UCSD-AML1 (cell line): ENCODE data around the gene SLC38A6.
A peak's percentile ranks its signal among the peaks of the same experiment; 100 is the strongest.

ENCODE experiments used
- DNase-seq: peaks from one replicate; lab custom pipeline; 2025; ENCODE audit not compliant: unreplicated experiment; lab: John Stamatoyannopoulos, UW

Gene SLC38A6

GRCh38 chr14:60980811-60981632 is at the start of gene SLC38A6, which contains the start of gene TRMT5:
Gene SLC38A6, plus strand, starts transcription at chr14:60981245. Its CDS starts 33 bp downstream, at chr14:60981278.
Gene TRMT5, minus strand, starts transcription at chr14:60981079. Its CDS starts 106 bp downstream, at chr14:60980973.
- peak; percentile 92 for DNase-seq

- no peak for DNase-seq
Observed at GRCh38 chr14:60933920-60934655, 47.0 kb upstream of the SLC38A6 start.

DNA sequence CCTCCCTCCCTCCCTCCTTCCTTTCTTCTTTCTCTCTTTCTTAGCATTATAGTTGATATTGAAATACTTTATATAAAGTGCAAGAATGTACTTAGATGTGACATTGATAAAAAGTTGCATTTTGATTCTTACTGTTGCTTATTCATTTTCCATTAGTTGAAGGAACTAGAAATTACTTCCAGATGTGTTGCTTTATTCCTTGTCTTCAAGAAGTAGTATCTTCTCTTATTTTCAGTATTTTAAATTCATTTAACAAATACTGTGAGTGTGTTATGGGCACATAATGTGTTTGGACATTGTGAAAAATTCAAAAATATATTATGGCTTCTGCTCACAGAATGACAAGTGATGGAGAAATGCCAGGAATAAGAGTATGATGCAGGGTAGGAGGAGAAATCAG is 45.7 kb upstream of the SLC38A6 start:
- no peak for DNase-seq

DNA sequence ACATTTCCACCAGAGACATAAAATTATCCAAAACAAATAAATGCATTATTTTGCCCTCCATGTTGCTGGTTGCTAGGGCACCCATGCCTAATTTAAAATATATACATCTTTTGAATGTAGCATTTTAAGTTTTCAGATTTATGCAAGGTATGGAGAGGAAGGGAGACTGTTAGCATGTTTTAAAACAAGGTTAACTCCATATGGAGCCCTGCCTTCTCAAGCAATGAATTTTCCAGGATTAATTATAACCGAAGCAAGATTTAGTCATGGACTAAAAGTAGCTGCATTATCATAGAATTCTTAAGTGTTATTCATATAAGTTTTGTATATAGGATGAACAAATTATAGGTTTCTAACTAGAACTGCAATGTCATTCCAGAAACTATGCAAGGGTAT is 37.4 kb upstream of the SLC38A6 start:
- DNase-seq, result no peak

GRCh38 chr14:60944204-60944603 is 36.8 kb upstream of the SLC38A6 start:
- no peak for DNase-seq

- no peak for DNase-seq
Observed at GRCh38 chr14:60945984-60946383, 35.1 kb upstream of the SLC38A6 start.

- no peak for DNase-seq
Observed at GRCh38 chr14:60946773-60947172, 34.3 kb upstream of the SLC38A6 start.

- DNase-seq, result no peak
Observed at GRCh38 chr14:60951776-60952435, 29.1 kb upstream of the SLC38A6 start.

GRCh38 chr14:60956202-60956601 is 24.8 kb upstream of the SLC38A6 start:
- no peak for DNase-seq

- no peak for DNase-seq
Observed at GRCh38 chr14:60956632-60957031, 24.4 kb upstream of the SLC38A6 start.

DNA sequence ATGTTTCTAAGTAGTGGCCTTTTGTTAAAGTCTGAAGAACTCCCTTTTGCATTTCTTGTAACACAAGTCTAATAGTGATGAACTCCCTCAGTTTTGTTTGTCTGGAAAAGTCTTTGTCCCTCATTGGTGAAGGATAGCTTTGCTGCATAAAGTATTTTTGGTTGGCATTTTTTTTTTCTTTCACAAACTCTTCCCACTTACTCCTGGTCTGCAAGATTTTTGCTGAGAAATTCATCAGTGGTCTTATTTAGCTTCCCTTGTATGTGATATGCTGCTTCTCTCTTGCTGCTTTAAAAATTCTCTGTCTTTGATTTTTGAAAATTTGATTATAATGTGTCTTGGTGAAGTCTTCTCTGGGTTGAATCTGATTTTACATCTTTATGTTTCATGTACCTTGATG is 22.9 kb upstream of the SLC38A6 start:
- DNase-seq, result no peak

- DNase-seq, result no peak
Observed at GRCh38 chr14:60963761-60964160, 17.3 kb upstream of the SLC38A6 start.

GRCh38 chr14:60964904-60965303 is 16.1 kb upstream of the SLC38A6 start:
- no peak for DNase-seq

DNA sequence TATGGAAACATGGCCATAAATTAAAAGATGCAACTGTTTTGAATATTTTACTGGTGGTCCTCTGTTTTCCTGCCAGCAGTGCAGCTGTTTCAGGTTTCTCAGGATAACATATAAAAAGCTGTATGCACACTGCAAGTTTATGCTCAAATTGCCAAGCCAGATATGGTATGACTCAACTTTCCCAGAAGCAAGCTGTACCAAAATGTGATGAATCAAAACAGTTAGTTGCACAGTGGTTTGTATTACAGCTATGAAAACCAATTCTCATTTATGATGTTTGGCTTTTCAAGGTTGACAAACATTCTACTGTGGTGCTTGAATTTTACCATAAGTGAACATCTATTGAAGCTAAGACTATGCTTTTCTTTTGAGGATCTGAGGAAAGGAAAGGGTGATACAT is 15.6 kb upstream of the SLC38A6 start:
- no peak for DNase-seq

DNA sequence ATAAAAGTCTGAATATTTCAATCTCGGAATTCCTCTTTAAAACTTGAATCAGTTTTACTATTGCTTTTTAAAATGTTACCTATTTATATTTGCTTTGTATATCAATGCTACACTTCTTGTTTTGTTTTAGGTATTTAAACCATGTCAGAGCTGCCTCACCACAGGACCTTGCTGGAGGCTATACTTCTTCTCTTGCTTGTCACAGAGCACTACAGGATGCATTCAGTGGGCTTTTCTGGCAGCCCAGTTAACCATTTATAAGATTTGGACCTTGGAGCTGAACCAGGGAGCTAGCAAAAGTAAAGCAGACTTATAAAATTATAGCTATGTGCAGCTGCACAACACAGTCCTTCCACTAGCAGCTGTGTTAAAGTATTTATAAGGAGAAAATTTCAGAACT is 12.9 kb upstream of the SLC38A6 start:
- DNase-seq, result no peak

GRCh38 chr14:60968671-60969070 is 12.4 kb upstream of the SLC38A6 start:
- DNase-seq, result no peak

DNA sequence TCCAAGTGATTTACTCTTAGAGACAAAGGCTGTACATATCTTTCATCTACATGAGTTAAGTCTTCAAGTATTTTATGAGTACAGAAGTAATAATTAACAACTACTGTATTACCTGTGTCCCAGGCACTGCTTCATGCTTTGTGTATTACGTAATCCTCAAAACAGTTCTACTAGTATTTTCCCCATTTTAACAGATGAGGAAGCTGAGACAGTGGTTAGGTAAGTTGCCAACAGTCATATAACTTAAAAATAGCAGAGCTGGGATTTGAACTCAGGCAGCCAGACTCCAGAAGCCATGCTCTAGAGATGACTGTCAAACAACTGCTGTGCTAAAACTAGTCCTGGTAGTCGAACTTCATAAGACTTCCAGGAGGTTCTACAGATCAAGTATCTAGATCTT is 10.9 kb upstream of the SLC38A6 start:
- DNase-seq, result no peak

GRCh38 chr14:60971271-60971670 is 9.8 kb upstream of the SLC38A6 start:
- DNase-seq, result no peak

- DNase-seq, result no peak
Observed at GRCh38 chr14:60972295-60972694, 8.8 kb upstream of the SLC38A6 start.

DNA sequence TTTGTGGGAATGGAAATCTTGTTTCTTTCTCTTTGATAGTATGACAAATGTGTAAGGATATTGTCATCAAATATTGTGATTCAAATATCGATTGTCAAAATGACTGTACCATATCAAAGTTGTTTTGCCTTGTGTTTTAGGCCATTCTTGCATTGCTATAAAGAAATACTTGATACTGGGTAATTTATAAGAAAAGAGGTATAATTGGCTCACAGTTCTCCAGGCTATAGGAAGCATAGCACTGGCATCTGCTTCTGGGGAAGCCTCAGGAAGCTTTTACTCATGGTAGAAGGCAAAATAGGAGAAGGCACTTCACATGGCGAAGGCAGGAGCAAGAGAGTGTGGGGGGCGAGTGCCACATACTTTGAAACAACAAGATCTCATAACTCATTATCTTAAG is 8.0 kb upstream of the SLC38A6 start:
- no peak for DNase-seq

- no peak for DNase-seq
Observed at GRCh38 chr14:60974090-60974651, 6.9 kb upstream of the SLC38A6 start.
